ENCODE measurements around the gene NKAIN1.
A peak's percentile ranks its signal among the peaks of the same experiment; 100 is the strongest.
"Not testable (repeated sequence)": the region's sequence is repeated elsewhere in the genome, so short reads cannot be mapped to it uniquely, and the experiment has no call there.

NKAIN1 gene

DNA sequence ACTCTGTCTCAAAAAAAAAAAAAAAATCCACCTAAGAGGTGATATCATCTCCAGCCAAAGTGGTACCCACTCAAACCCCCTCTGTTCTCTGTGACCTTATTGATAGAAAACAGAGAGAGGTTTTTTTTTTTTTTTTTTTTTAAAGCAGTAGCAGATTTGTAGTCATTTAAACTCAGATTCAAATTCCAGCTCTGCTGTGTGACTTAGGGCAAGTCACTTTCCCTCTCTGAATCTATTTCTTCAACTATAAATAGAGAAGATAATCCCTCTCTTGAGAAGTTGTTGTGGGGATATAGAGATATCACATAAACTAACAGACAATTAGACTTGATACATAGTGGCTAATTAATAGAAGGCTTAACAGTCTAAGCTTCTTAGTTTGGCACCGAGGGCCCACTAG lies 48.4 kb downstream of the NKAIN1 start:
- no peak for DNase-seq

DNA sequence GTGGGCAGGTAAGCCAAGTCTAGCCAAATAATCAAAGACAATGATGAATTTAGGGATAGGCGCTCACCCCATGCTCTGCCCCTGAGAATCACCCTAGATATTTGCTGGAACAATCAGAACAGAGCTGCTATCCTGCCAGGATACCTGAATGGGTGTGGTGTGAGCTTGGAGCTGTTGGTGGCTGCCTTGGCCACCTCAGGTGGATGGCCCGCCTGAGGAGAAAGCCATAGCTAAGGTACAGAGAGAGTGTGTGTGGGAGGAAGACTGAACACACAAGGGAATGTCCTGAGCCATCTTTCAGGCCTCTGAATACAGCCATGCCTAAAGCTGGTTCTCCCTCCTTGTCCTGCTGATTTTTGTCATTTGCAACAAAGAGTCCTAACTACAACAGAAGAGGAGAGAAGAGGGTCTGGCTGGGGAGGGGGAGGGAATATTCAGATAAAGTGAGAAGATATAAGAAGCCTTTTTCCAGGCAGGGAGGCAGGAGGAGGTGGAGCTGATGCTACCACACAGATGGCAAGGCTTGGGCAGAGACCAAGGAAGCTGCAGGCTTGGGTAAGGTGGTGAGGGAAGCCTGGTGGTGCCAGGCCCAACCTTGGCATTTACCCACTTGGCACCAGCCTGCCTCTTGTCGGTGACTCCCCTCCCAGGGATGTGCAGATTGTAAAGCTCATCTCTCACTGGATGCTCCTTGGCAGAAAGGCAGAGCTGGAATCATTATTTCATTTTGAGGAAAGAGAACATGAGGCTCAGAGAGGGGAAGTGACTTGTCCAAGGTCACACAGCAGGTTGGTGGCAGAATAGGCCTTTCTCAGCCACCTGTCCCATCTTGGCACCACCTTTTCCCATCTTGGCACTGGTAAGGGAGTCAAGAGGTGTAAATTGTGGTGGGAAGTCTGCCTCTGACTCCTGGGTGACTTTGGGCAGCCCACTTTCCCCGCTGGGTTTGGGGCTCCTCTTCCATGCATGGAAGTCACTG lies 49.7 kb downstream of the NKAIN1 start:
- no peak for DNase-seq

DNA sequence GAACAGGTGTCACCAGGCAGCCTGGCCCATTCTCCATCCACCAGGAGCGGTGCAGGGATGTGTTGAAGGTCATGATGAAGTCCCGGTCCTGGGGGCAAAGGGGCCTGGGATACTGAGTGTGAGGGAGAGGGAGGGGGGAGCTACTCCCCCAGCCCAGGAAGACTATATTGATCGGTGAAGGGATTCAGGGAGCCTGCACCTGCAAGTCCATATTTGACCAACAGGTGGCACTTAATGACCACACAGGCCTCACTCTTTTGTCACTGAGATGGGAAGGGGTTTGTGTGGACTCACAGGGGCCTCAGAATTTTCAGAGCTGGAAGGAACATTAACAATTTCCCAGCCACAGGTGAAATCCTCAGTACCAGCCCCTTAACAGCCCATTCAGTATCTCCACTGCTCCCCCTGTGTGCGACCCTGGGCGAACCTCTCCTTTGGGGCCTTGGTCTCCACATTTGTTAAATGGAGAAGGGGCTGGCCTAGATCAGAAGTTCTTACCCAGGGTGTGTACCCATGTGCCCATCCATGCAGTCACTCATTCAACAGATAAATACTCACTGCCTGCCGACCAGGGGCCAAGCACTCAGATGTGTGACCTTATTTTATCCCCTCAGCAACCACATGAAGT lies 55.6 kb downstream of the NKAIN1 start:
- DNase-seq, result peak; percentile 41

DNA sequence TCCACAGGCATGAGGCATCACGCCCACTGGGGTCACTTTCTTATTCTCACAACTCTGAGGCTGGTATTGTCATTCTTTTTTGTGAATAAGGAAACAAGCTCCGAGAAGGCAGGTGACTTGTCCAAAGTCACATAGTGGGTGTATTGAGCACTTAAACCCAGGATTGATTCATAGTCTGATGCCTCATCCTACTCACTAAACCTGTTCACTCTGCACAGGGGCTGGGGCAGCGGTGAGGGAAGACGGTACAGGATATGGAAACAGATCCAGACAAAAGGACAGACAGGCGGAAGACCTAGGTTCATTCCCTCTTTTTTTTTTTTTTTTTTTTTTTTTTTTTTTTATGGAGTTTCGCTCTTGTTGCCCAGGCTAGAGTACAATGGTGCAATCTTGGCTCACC lies 56.6 kb downstream of the NKAIN1 start:
- no peak for DNase-seq

DNA sequence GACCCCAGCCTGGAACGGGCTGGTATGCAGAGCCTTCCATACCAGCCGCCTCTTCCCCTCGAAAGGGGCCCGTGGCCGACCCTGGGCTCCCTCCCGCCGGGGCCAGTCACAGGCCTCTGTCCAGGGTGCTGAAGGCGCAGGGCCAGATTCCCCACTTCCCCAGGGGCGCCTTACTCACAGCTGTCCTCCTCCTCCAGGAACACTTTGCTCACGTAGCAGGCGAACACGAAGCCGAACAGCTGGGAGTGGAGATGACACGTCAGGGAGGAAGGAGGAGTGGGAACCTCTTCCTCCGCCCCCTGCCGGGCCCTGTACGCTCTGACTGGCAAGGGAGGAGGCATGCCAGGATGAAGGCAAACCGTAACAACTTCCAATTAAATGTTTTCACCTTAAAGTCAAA lies 57.3 kb downstream of the NKAIN1 start:
- DNase-seq, result peak; percentile 94

DNA sequence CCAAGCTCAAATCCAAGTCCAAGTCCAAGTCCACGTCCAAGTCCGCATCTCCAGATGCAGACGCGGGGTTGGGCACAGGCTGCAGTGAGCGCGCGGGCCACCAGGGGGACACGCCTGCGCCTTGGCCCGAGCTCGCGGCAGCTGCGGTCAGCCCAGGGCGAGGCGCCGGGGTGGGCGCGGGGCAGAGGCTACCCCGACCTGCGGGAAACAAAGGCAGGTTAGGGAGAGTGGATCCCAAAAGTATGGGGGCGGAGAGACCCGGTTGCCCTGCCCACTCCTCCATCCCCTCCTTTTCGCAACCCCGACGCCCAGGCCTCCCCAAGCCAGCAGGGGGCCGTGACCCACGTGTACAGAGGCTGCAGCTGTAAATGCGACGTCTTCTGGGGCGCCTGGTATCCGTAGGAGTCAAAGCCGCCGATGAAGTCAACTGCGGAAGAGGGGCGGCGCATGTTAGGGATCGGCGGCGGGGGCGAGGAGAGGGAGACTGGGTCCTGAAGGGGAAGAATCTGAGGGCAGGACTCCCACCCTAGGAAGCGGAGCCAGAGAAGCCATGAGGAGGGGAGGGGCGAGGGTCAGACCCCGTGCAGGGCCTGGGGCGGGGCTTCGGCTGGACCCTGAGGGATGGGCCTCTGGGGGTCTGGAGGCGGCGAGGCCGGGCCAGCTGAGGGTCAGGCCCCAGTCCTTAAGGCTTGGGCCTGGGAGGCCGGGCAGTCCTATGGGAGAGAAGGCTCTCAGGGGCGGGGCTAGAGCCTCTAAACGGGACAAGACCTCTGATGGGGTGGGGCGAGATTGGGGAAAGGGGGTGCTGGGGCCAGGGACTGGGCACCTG lies 58.0 kb downstream of the NKAIN1 start:
- DNase-seq, result peak; percentile 44

DNA sequence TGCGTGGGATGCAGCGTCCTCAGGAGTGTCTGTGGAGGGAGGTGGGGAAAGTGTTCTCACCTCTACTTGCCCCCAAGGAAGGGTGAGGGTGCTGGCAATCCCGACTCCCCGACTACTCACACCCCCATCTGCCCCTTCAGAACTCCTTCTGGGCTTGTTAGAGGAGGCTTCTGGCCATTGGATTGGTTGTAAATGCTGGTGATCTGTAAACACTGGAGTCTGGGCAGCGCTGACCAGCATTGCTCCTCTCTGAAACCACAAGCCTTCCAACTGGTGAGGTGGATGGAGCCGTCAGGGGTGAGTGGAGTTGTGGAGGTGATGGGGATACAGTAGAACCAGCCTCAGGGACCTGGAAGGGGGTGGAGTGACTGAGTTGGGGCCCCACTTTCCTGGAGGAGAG lies 59.3 kb downstream of the NKAIN1 start:
- DNase-seq, result no peak

DNA sequence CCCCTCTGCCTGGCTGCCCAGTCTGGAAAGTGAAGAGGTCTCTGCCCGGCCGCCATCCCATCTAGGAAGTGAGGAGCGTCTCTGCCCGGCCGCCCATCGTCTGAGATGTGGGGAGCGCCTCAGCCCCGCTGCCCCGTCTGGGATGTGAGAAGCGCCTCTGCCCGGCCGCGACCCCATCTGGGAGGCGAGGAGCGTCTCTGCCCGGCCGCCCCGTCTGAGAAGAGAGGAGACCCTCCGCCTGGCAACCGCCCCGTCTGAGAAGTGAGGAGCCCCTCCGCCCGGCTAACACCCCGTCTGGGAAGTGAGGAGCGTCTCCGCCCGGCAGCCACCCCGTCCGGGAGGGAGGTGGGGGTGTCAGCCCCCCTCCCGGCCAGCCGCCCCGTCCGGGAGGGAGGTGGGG lies 63.4 kb downstream of the NKAIN1 start:
- DNase-seq, result not testable (repeated sequence)

DNA sequence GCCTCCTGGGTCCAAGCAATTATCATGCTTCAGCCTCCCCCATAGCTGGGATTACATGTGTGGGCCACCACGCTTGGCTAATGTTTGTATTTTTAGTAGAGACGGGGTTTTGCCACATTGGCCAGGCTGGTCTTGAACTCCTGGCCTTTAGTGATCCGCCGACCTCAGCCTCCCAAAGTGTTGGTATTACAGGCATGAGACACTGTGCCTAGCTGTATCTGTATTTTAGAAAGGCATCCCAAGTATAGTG lies 69.3 kb downstream of the NKAIN1 start:
- no peak for DNase-seq

DNA sequence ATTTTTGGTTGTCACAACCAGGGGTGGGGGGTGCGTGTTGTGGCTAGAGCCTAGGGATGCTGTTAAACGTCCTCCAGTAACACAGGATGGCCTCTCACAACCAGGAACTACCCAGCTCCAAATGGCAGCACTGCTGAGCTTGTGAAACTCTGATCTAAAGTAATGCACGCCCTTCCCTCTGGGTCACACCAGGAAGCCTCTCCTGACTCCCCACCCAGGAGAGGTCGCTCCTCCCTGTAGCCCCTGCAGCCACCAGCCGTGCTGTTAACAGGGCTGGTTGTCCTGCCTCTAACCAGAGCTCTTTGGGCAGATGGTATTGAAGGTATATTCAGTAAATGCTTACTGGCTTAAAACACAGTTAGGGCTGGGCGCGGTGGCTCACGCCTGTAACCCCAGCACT lies 73.2 kb downstream of the NKAIN1 start:
- DNase-seq, result no peak

DNA sequence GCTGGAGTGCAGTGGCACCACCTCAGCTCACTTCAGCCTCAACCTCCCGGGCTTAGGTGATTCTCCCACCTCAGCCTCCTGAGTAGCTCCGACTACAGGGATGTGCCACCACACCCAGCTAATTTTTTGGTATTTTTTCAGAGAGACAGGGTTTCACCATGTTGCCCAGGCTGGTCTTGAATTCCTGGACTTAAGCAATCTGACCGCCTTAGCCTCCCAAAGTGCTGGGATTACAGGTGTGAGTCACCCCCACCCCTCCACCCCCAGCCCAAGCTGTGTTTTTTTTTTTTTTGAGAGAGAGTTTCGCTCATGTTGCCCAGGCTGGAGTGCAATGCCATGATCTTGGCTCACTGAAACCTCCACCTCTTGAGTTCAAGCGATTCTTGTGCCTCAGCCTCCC lies 75.4 kb downstream of the NKAIN1 start:
- DNase-seq, result no peak

DNA sequence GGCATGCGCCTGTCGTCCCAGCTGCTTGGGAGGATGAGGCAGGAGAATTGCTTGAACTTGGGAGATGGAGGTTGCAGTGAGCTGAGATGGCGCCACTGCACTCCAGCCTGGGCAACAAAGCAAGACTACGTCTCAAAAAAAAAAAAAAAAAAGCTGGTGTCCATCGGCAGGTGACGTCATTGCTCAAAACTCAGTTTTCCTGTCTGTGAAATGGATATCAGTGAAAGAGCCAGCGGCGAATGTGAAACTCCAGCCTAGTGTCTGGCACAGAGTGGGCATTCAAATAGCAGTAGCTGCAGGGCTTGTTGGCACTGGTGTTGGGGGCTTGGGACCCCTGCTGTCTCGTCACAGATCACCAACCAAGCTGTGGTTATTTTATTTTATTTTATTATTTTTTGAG lies 75.8 kb downstream of the NKAIN1 start:
- DNase-seq, result no peak

DNA sequence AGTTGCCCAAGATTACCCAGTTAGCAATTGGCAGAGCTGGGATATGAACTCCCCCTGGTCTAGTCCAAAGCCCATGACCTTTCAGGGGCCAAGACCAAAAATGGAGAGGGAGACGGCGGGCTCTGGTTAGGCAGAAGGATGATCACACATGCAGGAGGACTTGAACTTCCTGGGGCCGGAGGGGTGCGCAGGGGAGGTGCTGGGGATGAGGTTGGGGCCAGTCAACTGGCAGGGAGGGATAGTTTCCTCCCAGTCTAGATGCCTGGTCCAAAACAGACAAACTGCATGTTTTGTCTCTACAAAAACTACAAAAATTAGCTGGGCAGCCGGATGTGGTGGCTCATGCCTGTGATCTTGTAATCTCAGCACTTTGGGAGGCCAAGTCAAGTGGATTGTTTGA lies 78.1 kb downstream of the NKAIN1 start:
- no peak for DNase-seq

DNA sequence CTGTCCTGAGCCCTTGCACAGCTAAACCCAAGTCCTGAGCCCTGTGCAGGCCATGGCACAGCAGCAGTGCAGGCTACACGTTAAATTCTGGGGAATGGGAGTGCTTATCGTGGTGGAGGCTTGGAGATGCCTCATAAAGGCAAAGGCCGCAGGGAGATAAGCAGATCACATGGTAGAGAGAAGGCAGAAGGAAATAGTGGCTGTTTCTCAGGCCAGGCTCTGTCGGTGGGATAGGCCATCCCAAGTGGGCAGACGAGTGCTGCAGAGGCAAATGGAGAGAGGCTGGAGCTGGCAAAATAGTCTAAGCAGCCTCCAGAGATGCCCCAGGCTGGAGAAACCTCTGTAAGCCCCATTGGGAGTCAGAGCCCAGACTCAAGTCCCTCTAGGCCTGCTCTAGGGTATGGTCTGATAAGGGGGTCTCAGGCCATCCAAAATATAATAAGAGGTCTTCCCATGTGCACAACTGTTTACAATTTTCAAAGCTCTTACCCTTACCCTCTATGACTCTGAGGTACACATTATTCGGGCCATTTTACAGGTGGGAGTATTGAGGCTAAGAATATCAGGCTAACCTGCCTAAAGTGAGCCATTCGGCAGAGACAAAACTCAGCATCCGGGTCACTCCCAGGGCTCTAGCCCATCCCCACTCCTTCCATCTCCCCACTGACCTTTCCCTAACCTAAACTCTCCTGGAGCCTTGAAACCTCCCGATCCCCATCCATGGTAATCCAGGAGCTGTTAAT lies 79.6 kb downstream of the NKAIN1 start:
- no peak for DNase-seq

DNA sequence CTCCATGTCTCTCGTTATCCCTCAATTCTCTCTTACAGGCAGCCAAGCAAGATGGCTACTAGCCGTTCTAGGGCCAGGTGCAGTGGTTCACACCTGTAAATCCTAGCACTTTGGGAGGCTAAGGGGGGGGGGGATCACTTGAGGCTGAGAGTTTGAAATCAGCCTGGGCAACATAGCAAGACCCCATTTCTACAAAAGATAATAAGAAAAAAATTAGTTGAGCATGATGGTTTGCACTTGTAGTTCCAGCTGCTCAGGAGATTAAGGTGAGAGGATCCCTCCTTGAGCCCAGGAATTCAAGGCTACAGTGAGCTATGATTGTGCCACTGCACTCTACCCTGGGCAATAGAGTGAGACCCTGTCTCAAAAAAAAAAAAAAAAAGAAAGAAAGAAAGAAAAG lies 80.4 kb downstream of the NKAIN1 start:
- DNase-seq, result no peak

DNA sequence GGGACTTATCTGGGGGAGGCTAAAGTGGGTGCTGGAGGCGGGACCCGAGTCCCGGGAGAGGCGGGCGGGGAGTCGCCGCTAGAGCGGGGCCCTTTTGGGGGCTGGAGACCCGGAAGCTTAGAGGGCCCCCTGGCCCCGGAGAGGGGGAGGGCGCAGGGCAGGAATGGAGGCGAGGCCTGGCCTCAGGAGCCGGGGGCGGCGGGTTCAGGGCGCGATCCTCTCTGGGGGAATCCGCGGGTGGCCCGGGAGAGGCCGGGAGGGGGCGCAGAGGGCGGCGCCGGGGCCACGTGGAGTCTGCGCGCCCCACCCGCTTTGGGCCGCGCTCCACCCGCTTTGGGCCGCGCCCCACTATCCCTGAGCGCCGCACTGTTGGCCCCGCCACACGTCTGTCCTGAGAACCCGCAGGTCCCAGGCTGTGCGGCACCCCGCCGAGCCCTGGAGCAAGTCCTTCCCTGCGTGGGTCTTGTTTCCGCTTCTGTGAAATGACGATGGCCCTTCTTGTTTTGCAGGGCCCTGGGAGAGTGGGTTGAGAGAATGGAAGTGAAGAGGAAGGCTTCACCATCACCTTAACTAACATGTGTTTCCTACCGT lies 84.4 kb downstream of the NKAIN1 start:
- peak; percentile 77 for DNase-seq

DNA sequence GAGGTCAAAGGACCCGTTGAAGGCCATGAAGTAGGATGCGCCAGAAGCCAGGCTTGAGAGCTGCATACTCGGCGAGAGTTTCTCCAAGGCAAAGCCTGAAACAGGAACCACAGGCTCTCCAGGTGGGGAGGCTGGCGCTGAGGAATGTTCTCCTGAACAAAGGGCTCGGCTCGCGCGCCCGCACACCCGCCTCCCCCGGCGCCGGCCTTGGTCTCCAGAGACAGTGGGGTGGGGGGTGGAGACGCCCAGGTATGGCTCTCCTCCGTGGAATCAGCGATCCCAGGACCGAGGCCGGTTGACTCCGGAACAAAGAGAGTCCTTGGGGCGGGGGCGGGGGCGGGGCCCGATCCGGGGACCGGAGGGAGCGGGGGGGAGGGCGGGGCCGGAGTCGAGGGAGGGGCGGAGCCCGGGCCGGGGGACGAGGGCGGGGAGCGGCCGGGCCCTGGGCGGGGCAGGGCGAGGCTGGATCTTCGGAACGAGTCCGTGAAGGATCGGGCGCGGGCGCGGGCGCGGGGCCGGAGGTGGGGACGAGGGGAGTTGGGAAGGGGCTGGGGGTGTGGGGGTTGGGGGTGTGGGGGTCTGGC lies 85.0 kb downstream of the NKAIN1 start:
- DNase-seq, result peak; percentile 80

DNA sequence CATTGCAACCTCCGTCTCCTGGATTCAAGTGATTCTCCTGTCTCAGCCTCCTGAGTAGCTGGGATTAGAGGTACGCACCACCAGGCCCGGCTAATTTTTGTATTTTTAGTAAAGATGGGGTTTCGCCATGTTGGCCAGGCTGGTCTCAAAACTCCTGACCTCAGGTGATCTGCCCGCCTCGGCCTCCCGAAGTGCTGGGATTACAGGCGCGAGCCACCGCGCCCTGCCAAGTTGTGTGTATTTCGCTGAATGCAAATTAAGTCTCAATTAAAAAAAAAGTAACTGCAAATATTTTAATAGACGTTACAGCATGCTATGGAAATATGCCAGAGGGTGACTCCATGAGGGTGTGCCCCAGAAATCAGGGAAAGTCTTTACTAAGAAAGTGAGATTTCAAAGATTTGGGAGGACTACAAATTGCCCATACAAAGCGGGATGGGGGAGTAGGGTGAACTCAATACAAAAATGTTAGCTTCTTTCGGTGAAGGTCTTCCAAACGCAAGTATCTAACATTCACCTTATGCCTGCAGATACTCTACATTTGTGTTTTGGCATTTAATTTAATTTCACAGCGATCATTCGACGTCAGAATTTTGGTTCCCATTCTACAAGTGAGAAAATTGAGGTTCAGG lies 85.6 kb downstream of the NKAIN1 start:
- DNase-seq, result no peak

DNA sequence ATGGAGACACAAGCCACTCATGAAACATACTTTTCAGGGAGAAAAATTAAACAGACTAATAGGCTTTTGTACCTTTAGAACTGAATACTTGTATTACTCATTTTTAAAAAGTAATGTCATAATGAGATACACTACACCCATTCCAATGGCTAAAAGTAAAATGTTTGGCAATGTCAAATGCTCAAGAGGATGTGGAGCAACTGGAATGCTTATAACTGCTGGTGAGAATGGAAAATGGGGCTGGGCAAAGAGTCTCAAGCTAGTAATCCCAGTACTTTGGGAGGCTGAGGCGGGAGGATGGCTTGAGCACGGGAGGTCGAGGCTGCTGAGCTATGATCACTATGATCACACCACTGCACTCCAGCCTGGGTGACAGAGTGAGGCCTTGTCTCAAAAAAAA lies 86.3 kb downstream of the NKAIN1 start:
- DNase-seq, result no peak

DNA sequence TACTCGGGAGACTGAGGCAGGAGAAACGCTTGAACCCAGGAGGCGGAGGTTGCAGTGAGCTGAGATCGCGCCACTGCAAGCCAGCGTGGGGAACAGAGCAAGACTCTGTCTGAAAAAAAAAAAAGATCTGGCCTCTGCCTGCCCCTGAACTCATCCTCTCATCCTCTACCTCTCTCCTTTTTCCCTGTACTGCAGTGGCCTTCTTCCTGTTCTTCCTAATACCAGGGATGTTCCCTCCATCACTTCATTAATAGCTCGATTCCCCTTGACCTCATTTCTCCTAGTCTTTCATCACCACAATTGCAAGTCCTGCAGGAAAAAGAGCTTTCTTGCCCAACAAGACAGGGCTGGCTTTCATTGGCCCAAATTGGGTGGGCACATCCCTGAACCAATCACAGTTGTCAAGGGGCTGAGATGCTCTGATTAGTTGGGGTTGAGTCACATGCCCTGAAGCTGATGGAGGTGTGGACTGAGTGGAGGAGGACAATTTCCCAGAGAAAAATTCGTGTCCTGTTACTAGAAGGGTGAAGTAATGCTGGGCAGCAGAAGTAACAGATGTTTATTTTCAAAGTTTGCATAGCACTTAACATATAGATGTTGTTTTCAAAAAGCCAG lies 87.4 kb downstream of the NKAIN1 start:
- DNase-seq, result peak; percentile 94

DNA sequence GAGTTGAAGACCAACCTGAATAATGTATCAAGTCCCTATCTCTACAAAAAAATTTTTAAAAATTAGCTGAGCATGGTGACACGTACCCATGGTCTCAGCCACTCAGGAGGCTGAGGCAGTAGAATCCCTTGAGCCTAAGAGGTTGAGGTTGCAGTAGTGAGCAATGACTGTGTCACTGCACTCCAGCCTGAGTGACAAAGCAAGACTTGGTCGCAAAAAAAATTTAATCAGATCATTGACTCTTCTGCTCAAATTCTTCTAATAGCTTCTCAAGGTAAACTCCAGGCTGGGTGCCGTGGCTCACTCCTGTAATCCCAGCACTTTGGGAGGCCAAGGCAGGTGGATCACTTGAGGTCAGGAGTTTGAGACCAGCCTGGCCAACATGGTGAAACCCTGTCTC lies 88.3 kb downstream of the NKAIN1 start:
- DNase-seq, result no peak

Data from EL (cell line).